PC-9 (cell line): Measurements from ENCODE around the gene CGB7.
"Not testable (repeated sequence)": the region's sequence is repeated elsewhere in the genome, so short reads cannot be mapped to it uniquely, and the experiment has no call there.

ENCODE experiments used
- EZH2 ChIP-seq: fragments of 200-600 bp; sonication (generic); IDR thresholded peaks from 2 replicates; pipeline ENCODE4 v1.8.0; 2017; ENCODE audit warnings: antibody characterized with exemption, low read depth
- TF ChIP-seq, protein P1 (sequence below): fragments of 200-600 bp; sonication (generic); conservative IDR thresholded peaks from 2 replicates; pipeline ENCODE4 v1.6.1; 2017; ENCODE audit warnings: mixed run types, antibody characterized with exemption, mild to moderate bottlenecking, moderate library complexity

DNA sequence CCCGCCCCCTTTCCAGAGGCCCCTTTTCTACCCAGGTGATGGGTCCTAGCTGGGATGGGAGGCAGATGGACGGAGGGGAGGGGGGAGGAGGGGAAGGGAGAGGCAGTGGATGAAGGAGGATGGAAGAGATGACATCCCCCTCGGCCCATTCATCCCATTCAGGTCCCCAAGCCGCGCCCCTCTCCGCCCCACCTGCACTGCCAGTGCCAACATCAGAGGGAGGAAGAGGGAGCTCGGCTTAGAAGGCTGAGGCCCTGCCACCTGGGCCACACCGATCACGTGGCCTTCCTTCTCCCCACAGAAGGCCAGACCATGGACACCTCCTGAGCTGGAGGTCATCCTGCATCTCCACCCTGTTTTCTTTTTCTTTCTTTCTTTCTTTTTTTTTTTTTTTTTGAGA lies 28.9 kb downstream of the CGB7 start:
- TF ChIP-seq, protein P1, sequence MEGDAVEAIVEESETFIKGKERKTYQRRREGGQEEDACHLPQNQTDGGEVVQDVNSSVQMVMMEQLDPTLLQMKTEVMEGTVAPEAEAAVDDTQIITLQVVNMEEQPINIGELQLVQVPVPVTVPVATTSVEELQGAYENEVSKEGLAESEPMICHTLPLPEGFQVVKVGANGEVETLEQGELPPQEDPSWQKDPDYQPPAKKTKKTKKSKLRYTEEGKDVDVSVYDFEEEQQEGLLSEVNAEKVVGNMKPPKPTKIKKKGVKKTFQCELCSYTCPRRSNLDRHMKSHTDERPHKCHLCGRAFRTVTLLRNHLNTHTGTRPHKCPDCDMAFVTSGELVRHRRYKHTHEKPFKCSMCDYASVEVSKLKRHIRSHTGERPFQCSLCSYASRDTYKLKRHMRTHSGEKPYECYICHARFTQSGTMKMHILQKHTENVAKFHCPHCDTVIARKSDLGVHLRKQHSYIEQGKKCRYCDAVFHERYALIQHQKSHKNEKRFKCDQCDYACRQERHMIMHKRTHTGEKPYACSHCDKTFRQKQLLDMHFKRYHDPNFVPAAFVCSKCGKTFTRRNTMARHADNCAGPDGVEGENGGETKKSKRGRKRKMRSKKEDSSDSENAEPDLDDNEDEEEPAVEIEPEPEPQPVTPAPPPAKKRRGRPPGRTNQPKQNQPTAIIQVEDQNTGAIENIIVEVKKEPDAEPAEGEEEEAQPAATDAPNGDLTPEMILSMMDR, result not testable (repeated sequence)
- TF ChIP-seq EZH2, result not testable (repeated sequence)
